ENCODE results near the gene ANXA4.
"Not testable (repeated sequence)": the region's sequence is repeated elsewhere in the genome, so short reads cannot be mapped to it uniquely, and the experiment has no call there.

DNA sequence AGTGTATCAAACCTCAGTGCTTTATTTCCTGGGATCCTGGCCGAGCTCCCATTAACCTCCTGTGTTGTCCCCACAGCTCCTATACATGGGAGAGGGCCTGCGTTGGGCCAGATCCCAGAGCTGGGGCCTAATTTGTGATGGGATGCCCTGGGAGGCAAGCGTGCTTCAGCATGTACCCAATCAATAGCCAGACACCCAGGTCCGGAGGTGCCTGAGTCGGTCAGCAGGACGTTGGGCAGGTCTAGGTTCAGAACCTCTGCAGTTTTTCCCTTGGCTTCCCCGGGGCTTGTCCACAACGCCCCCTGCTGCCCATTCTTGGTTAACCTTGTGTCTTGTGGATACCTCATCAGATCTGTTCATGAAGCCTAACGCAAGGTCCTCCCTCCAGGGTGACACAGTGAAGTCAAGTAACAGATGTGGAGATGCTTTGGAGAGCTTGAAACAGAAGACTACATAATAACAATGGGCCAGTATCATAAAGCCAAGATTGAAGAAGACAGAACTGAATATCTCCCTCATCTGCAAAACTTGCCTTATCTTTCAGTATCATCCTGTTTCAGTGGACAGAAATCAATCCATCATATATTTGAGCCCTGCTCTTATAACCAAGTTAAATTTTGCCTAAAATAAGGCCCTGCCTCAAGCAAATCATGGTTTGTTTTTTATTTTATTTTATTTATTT lies 27.3 kb upstream of the ANXA4 start:
- not testable (repeated sequence) for TF ChIP-seq SPI1, POLR2A, POLR2AphosphoS5, TAF1 (IDR thresholded peaks at IDR 0.05; ENCODE audit: low read depth, low read length)
